Panc1 (cell line): ENCODE data around the gene GALT. TPM values are rescaled to one million over a fixed set of nuclear protein-coding genes. Genes with fewer than 3 reads are reported as not detected.

Experiments used
- ATAC-seq: fragments of 200-7000 bp; cut with Tn5 transposase; 2 replicates; pipeline ENCODE4 v1.9.1; 2020; ENCODE audit warnings: mild to moderate bottlenecking, moderate library complexity
- BruUV-seq: library from RNA; stranded (reverse); fragments of 400-500 nt; replicated peaks from 2 replicates; lab custom pipeline; 2021; lab: Mats Ljungman, UMichigan
- CTCF ChIA-PET: fragments of 300-600 bp; sonication (Branson Sonifier 250); formaldehyde crosslinking; loops from one replicate; lab custom pipeline; 2022; ENCODE audit warnings: antibody characterized with exemption; lab: Charles Lee
- POLR2A ChIA-PET: fragments of 300-600 bp; sonication (Branson Sonifier 250); formaldehyde crosslinking; loops from one replicate; lab custom pipeline; 2022; ENCODE audit warnings: antibody characterized with exemption; lab: Charles Lee
- DNase-seq: peaks from one replicate; pipeline ENCODE4 v3.0.0-alpha.2; 2010; ENCODE audit warnings: low read depth, low spot score
- H3K27ac ChIP-seq: 2 replicates; pipeline ENCODE4 v1.5.1; 2011; ENCODE audit warnings: mild to moderate bottlenecking, low read length, inconsistent platforms
- H3K27me3 ChIP-seq: fragments of 200-500 bp; sonication (Bioruptor generic); 2 replicates; pipeline ENCODE4 v1.6.0; 2014; ENCODE audit warnings: low read length, inconsistent platforms; ENCODE audit not compliant: control insufficient read depth, insufficient read depth
- H3K36me3 ChIP-seq: fragments of 200-500 bp; sonication (Bioruptor generic); 2 replicates; pipeline ENCODE4 v1.5.1; 2014; ENCODE audit warnings: inconsistent platforms, mild to moderate bottlenecking, low read length, moderate library complexity; ENCODE audit not compliant: control insufficient read depth, insufficient read depth
- H3K4me1 ChIP-seq: 2 replicates; pipeline ENCODE4 v1.5.1; 2011; ENCODE audit warnings: inconsistent platforms, mild to moderate bottlenecking, low read length, moderate library complexity; ENCODE audit not compliant: control insufficient read depth, insufficient read depth
- H3K4me3 ChIP-seq, 2 experiments: 2 replicates each; pipeline ENCODE4 v1.5.1; 2011 to 2012; ENCODE audit warnings: low read depth in 2 of 2, low read length in 2 of 2, mild to moderate bottlenecking in 2 of 2, inconsistent platforms in 1 of 2, moderate library complexity in 1 of 2
- H3K9me3 ChIP-seq: fragments of 200-500 bp; sonication (Bioruptor generic); 2 replicates; pipeline ENCODE4 v1.5.1; 2014; ENCODE audit warnings: low read depth, mild to moderate bottlenecking, inconsistent platforms, low read length, moderate library complexity; ENCODE audit not compliant: control insufficient read depth, insufficient read depth
- CTCF ChIP-seq: fragments of 450-650 bp; IDR thresholded peaks from 2 replicates; pipeline ENCODE4 v1.5.1; 2017; ENCODE audit warnings: mild to moderate bottlenecking
- POLR2AphosphoS5 ChIP-seq: IDR thresholded peaks from 2 replicates; pipeline ENCODE4 v1.6.1; 2012; ENCODE audit warnings: mild to moderate bottlenecking, low read depth, low read length, moderate library complexity
- REST ChIP-seq, 2 experiments: IDR thresholded peaks; 2 replicates each; pipeline ENCODE4 v1.6.1; 2011 to 2012; ENCODE audit warnings: low read depth in 2 of 2, control low read depth in 1 of 2, low read length in 1 of 2, mild to moderate bottlenecking in 1 of 2, moderate library complexity in 1 of 2; ENCODE audit not compliant: insufficient read depth in 1 of 2
- SIN3A ChIP-seq: IDR thresholded peaks from 2 replicates; pipeline ENCODE4 v1.6.1; 2012; ENCODE audit warnings: low read depth, mild to moderate bottlenecking, low read length, moderate library complexity, borderline replicate concordance; ENCODE audit not compliant: insufficient read depth
- TCF7L2 ChIP-seq: IDR thresholded peaks from 2 replicates; pipeline ENCODE4 v1.6.1; 2011; ENCODE audit warnings: mild to moderate bottlenecking, low read depth, low read length, inconsistent platforms
- in situ Hi-C: cut with HindIII; loops from 2 replicates; pipeline ENCODE4 v1.10.0; 2016; ENCODE audit warnings: low sequenced_read_pairs, low pct_unique_long_range_greater_than_20kb
- intact Hi-C: fragments of 100-400 bp; cut with micrococcal nuclease; formaldehyde crosslinking; loops from one replicate; pipeline ENCODE4 v1.10.0; 2022; ENCODE audit not compliant: unreplicated experiment
- total RNA-seq: library from RNA; stranded (reverse); gene quantifications from one replicate; pipeline ENCODE4 v1.2.1, GENCODE V29; 2021; ENCODE audit not compliant: unreplicated experiment

Gene GALT
- total RNA-seq, 1 experiment from 2014 or later, result 42.5 TPM

DNA sequence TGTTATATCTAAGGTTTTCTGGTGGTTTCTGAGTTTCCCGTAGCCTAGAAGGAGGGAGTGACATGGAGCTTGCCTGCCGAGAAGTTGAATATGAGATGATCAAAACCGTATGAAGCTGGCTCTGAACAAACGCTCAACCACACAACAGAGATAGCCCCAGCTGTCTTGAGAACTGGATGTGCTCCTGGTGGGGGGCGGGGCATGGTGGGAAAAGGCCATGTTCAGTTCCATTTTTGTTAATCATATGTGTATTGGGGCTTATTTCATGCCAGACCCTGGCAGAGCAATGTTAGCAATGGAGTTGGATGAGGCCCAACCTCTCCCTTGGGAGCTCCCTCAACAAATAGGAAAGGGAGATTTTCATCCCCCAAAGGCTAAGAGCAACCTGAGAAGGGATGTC is 39.8 kb downstream of the GALT start:
- Histone ChIP-seq H3K27me3 (no peaks in the 10 kb centered on the region), H3K4me3 (no peak overlapping the region), H3K4me1 (no peaks in the 10 kb centered on the region), H3K36me3 (no peaks in the 10 kb centered on the region), H3K9me3 (no peaks in the 10 kb centered on the region), H3K27ac (no peak overlapping the region)
- no TSS peak for BruUV-seq
- intact Hi-C loops, result no loop called here
- in situ Hi-C loops, result no loop called here
- ChIA-PET POLR2A (interaction anchor here (0.5 to 0.6 kb wide), 2 partner anchors 21 to 1466 kb away, joined by 4 to 13 read pairs; no protein-coding TSS in a partner anchor), CTCF (interaction anchor here (0.7 to 2.9 kb wide), 2 partner anchors 16 to 28 kb away, joined by 10 read pairs; no protein-coding TSS in a partner anchor)
- TF ChIP-seq SIN3A, result no peak
- TF ChIP-seq TCF7L2, result no peak
- no peak for TF ChIP-seq POLR2AphosphoS5
- no peak for TF ChIP-seq REST (IDR thresholded peaks at IDR 0.05; ENCODE audit: insufficient read depth in 1 of 2, low read depth in 2 of 2, low read length in 1 of 2)
- no peak for TF ChIP-seq CTCF
- ATAC-seq, result no peak
- no peak for DNase-seq

DNA sequence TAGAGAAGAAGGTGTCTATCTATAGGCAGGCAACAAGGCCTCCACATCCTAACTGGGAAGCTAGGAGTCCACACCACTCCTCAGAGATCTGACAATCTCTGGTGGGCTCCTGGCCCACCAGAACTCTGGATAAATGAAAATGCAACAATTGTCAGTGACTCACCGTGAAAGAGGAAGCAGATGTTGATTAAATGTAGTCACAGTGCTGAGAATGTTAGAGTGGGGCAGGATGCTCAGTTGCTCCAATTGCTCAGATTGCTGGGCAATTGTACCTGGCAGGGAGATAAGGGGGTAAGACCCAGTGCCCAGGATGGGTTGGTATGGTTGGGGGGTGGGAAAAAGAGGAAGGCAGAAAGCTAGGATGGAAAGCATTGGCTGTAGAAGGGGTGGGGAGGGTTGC is 40.3 kb downstream of the GALT start:
- no peaks in the 10 kb centered on the region for H3K36me3 ChIP-seq
- H3K9me3 ChIP-seq, result no peaks in the 10 kb centered on the region
- no peak overlapping the region for H3K27ac ChIP-seq
- intact Hi-C loops, result no loop called here
- DNase-seq, result no peak
- H3K4me1 ChIP-seq, result no peaks in the 10 kb centered on the region
- BruUV-seq, result no TSS peak
- ChIA-PET POLR2A (interaction anchor here (0.5 to 0.6 kb wide), 2 partner anchors 21 to 1466 kb away, joined by 4 to 13 read pairs; no protein-coding TSS in a partner anchor), CTCF (interaction anchor here (0.7 to 2.9 kb wide), 2 partner anchors 16 to 27 kb away, joined by 10 read pairs; no protein-coding TSS in a partner anchor)
- no peak overlapping the region for H3K4me3 ChIP-seq
- no peaks in the 10 kb centered on the region for H3K27me3 ChIP-seq
- in situ Hi-C loops, result no loop called here
- ATAC-seq, result no peak
- TF ChIP-seq POLR2AphosphoS5 (no peak), TCF7L2 (no peak), REST (IDR thresholded peaks at IDR 0.05; ENCODE audit: insufficient read depth in 1 of 2, low read depth in 2 of 2, low read length in 1 of 2) (no peak), SIN3A (no peak), CTCF (no peak)
